H1 (cell line): ENCODE results near the gene STARD8. TPM values are rescaled to one million over a fixed set of nuclear protein-coding genes. Genes with fewer than 3 reads are reported as not detected.

ENCODE experiments used
- CBX5 ChIP-seq: fragments of 300-800, 300-1000 bp; sonication (generic); IDR thresholded peaks from 2 replicates; pipeline ENCODE4 v1.7.1; 2016; ENCODE audit warnings: antibody characterized with exemption, low read length, low read depth
- CTCF ChIP-seq, 3 experiments: IDR thresholded peaks; 1 replicate in 2 of 3; 2 replicates in 1 of 3; pipeline versions ENCODE4 v1.5.1 to v1.6.1; 2011; ENCODE audit warnings: low read length in 3 of 3, mild to moderate bottlenecking in 3 of 3, inconsistent platforms in 2 of 3, low read depth in 1 of 3, moderate library complexity in 1 of 3; ENCODE audit not compliant: insufficient read depth in 1 of 3; ENCODE audit errors: control extremely low read depth in 1 of 3
- FOSL1 ChIP-seq: IDR thresholded peaks from 2 replicates; pipeline ENCODE4 v1.6.1; 2011; ENCODE audit warnings: mild to moderate bottlenecking, low read depth, low read length, moderate library complexity; ENCODE audit not compliant: insufficient read depth
- NANOG ChIP-seq: IDR thresholded peaks from 2 replicates; pipeline ENCODE4 v1.6.1; 2011; ENCODE audit warnings: low read length, low read depth, mild to moderate bottlenecking, inconsistent platforms; ENCODE audit not compliant: insufficient read depth, poor library complexity, severe bottlenecking
- SIRT6 ChIP-seq: IDR thresholded peaks from one replicate; pipeline ENCODE4 v1.7.1; 2012; ENCODE audit warnings: low read length, inconsistent platforms
- TBP ChIP-seq: IDR thresholded peaks from 2 replicates; pipeline ENCODE4 v1.6.1; 2011; ENCODE audit warnings: low read depth, low read length, improper control_type of control experiment
- TEAD4 ChIP-seq: IDR thresholded peaks from 2 replicates; pipeline ENCODE4 v1.6.1; 2012; ENCODE audit warnings: low read depth, low read length, inconsistent platforms, mixed read lengths
- polyA plus RNA-seq, 7 experiments: library from polyadenylated mRNA; depleted of rRNA in 3 of 7; stranded (reverse) in 5 of 7; unstranded in 2 of 7; fragments of >200 nt in 5 of 7; fragments of 200-250 nt in 2 of 7; gene quantifications; 1 replicate in 5 of 7; 2 replicates in 1 of 7; 4 replicates in 1 of 7; pipeline versions ENCODE4 v1.2.1 to v1.2.3, GENCODE V29; 2011 to 2013; ENCODE audit warnings: missing spikeins in 2 of 7, mixed read lengths in 2 of 7
- total RNA-seq: library from RNA; stranded (reverse); fragmentation: NEBNext Ultra II Directional; extraction: Animal tissue kit (Norgen Biotek cat#: 25700); gene quantifications from 2 replicates; pipeline ENCODE4 v1.2.1, GENCODE V29; 2021

Gene STARD8
- total and polyA plus RNA-seq, 2 of the 8 experiments (the other 6 are each of a cell fraction or from before 2014, with no cell fraction given): 1.8 to 3.8 TPM

GRCh38 chrX:68652326-68653170 is 5.1 kb downstream of the STARD8 start (continued):
- no peak for TF ChIP-seq SIRT6
- TF ChIP-seq FOSL1: no peak
- TF ChIP-seq TEAD4: no peak
- no peak for TF ChIP-seq NANOG
- no peak for TF ChIP-seq TBP
- no peak for TF ChIP-seq CTCF (IDR thresholded peaks at IDR 0.05; ENCODE audit: control extremely low read depth in 1 of 3, insufficient read depth in 1 of 3, low read depth in 1 of 3, low read length in 3 of 3)
- TF ChIP-seq CBX5: no peak
